Non-pigmented ciliary epithelial cell (primary cell): ENCODE results near the gene MBD4.
"Not testable (repeated sequence)": the region's sequence is repeated elsewhere in the genome, so short reads cannot be mapped to it uniquely, and the experiment has no call there.

ENCODE experiments used
- DNase-seq: peaks from one replicate; pipeline ENCODE4 v3.0.0-alpha.2; 2010; ENCODE audit warnings: low read depth

The MBD4 gene

DNA sequence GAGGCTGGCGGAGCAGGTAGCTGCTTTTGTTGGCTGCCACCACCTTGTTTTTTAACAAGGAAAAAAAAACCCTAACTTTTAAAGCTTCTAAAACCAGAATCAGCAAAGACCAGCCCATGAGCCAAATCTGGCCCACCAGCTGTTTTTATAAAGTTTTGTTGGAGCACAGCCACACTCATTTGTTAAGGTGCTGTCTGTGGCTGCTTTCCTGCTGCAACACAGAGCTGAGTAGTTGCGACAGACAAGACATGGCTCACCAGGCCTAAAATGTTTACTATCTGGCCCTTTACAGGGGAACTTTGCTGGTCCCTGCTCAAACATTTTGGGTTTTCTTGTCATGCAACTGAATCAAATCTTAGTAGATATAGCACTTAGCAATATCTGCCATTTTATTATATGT lies 30.2 kb downstream of the MBD4 start:
- DNase-seq: no peak

- DNase-seq: no peak
These were observed 35.1 kb downstream of the MBD4 start for GRCh38 chr3:129404610-129405009.

DNA sequence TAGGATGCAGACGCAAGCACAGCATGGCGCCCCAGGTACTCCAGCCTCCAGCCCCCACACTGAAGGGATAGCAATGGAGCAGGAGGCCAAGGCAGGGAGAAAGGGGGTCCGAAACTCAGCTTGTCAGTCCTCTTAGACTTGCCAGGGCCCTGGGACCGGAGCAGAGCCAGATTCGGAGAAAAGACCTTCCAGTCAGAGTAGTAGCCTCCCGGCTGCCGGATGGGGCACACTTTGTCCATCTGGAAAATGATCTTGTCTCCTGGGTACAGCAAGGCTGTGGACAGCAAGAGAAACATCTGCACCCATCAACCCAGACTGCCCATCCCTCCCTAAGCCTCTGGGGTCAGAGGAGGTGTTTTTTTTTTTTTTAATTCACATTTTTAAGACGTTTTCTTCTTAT lies 35.6 kb downstream of the MBD4 start:
- no peak for DNase-seq

GRCh38 chr3:129403450-129403849 lies 36.3 kb downstream of the MBD4 start:
- no peak for DNase-seq

- DNase-seq: no peak
These were observed 37.1 kb downstream of the MBD4 start for GRCh38 chr3:129402616-129403015.

DNA sequence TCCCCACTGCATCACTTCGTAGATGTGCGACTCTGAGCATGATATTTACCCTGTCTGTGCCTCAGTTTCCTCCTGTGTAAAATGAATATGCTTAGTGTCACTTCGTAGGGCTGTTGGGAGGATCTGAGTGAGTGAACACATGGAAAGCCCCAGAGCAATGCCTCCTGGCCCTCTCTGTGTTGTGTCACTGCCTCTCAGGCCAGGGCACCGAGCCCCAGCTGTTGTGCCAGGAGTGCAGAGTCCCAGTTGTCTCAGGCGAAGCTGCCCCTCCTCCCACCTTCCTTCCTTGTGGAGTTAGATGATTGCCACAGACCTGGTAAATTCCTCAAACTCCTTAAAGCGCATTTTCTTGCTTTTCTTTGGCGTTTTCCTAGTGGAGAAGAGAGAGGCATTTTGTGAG lies 37.5 kb downstream of the MBD4 start:
- DNase-seq: no peak

DNA sequence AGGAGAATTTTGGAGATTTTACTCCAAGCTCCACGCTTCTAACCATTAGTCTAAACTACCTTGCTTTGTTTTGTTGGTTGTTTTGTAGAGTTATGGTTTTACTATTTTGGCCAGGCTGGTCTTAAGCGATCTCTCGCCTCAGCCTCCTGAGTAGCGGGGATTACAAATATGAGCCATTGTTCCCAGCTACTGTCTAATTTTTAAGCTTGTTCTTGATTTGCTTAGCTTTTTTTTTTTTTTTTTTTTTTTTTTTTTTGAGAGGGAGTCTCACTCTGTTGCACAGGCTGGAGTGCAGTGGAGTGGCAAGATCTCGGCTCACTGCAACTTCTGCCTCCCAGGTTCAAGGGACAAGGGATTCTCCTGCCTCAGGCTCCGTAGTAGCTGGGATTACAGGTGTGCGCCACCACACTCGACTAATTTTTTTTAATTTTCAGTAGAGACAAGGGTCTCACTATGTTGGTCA lies 39.8 kb downstream of the MBD4 start:
- DNase-seq: no peak

- peak; percentile 88 for DNase-seq
These were observed 40.4 kb downstream of the MBD4 start for GRCh38 chr3:129399145-129399894.

GRCh38 chr3:129398803-129399144 lies 41.0 kb downstream of the MBD4 start:
- DNase-seq: no peak

- not testable (repeated sequence) for DNase-seq
These were observed 45.8 kb downstream of the MBD4 start for GRCh38 chr3:129393760-129394564.

- DNase-seq: no peak
These were observed 46.5 kb downstream of the MBD4 start for GRCh38 chr3:129393271-129393670.

GRCh38 chr3:129392106-129392887 lies 47.5 kb downstream of the MBD4 start:
- not testable (repeated sequence) for DNase-seq

DNA sequence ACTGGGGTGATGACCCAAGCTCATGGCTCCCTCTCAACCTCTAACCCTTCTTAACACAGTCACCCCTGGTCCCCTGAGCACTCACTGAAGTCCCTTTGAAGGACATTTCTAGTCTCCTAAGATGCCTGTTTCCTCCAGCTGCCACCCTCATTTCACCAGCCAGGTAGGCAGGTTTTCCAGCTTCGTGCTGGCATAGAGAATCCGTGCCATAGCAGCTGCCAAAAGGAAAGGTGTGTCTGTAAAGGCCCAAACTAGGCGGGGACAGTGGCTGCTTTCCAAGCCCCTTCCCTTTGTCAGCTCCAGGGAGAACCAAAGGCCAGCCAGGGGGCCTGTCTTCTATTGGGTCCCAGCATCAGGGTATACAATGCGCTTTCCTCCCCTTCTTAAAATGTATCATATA lies 48.2 kb downstream of the MBD4 start:
- DNase-seq: not testable (repeated sequence)

- no peak for DNase-seq
These were observed 50.2 kb downstream of the MBD4 start for GRCh38 chr3:129389572-129389937.

- not testable (repeated sequence) for DNase-seq
These were observed 50.8 kb downstream of the MBD4 start for GRCh38 chr3:129388791-129389571.

DNA sequence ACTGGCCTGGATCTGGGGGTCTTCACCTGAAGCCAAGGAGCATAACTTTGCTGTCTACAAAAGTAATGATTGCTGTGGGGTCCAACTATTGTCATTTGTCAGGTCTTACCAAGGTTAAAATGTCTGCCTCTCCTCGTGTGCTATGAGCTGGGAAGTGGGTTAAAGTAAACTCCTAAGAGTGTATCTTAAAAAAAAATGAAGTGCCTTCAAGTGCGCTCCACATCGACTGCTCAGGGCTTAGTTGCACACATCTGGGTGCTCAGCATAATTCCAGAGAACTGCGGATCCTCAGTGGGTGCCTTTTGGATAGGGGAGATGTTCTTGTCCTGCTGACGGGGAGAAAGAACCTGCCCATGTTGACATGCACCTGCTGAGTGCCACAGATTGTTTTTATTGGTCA lies 52.3 kb downstream of the MBD4 start:
- DNase-seq: no peak

GRCh38 chr3:129386984-129387383 lies 52.8 kb downstream of the MBD4 start:
- DNase-seq: no peak

GRCh38 chr3:129385507-129385906 lies 54.2 kb downstream of the MBD4 start:
- DNase-seq: not testable (repeated sequence)

GRCh38 chr3:129384594-129385323 lies 55.0 kb downstream of the MBD4 start:
- no peak for DNase-seq

DNA sequence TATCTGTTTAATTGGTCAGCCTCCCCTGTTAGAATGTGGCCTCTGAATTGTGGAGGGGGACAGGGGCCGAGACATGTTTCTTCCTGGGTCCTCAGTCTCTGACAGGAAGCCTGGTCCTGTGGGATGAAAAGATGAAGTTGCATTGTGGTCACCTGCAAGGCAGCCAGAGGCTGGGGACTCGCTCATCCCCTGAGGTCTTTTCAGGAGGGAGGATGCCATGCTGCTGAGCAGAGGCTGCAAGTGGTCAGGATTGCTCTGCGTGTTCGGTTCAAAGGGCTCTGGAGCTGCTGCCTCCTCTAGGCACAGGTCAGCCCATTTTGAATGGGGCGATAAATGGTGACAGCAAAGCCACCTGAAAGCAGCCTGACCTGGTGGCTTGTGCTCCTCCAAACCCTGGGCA lies 55.6 kb downstream of the MBD4 start:
- not testable (repeated sequence) for DNase-seq

DNA sequence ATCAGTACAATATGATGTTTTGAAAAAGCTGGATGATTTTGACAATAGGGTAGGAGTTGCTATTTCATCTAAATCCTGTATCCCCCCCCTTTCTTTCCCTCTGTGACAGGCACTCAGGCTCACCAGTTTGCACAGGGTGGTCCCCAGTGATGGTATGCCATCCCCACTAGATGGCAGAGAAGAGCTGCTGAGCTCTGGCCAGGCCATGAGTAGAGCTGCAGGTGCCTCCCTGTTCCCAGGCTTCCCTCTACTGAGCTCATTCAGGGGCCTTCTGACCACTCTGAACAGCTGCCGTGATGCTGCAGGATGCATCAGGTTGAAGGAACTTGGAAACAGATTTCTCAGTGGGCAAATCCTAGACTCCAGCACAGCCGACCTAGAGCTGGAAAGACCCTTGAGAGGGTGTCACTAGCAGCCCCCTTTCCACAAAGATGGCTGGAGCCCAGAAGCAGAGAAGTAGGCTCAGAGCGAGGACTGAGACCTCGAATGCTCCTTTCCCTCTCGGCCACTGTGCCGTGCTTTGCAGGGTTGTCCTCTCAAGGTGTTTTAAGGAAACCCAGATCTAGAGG lies 56.4 kb downstream of the MBD4 start:
- DNase-seq: no peak
